ENCODE measurements around the gene MTERF2.

The MTERF2 gene

DNA sequence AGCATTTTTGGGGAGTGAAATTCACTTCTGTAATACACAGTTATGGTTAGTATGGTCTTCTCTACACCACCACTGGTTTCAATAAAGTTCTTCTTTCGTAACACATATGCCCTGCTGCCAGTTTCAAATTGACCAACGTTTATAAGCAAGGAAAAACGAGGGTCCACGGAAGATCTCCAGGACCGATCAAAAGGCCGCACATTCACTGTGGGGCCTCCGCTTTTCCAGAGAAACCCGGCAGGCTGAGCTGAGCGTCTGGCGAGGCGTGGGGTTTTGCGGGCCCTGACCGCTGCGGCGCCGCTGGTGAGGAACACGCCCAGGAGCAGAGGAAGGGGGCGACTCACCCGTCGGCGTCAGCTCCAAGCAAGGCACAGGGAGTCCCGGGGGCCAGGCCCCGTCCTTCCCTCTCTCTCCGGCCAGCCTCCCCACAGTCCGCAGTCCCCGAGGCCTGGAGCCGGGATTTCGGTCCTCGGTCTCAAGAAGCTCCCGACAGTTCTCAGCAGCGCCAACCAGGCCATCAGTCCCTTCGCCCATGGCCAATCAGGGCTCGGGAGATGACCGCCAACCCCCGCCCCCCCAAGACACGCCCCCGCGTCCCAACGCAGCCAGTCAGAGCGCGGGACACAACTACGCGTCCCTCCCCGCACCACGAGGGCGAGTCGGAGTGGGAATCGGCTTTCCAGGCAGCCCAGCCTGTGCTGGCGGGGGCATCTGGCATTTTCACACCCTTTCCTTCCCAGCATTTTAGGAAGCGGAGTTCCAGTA, at the start of gene MTERF2 (continued):
- TF ChIP-seq BCL11A (tag by site-specific recombination; IDR thresholded peaks at IDR 0.05; ENCODE audit: low read depth) (no peak), ZBTB48 (tag by site-specific recombination; IDR thresholded peaks at IDR 0.05) (peak; percentile 61), FEZF1 (tag by site-specific recombination; IDR thresholded peaks at IDR 0.05) (no peak), ZNF76 (tag by site-specific recombination; IDR thresholded peaks at IDR 0.05; ENCODE audit: borderline replicate concordance, low read depth) (no peak), ZNF184 (tag by site-specific recombination; IDR thresholded peaks at IDR 0.05) (no peak), ZNF169 (tag by site-specific recombination; IDR thresholded peaks at IDR 0.05) (no peak), ZNF623 (tag by site-specific recombination; IDR thresholded peaks at IDR 0.05) (no peak), GLI4 (tag by site-specific recombination; IDR thresholded peaks at IDR 0.05) (no peak), ZNF174 (tag by site-specific recombination; IDR thresholded peaks at IDR 0.05) (no peak), ZNF624 (tag by site-specific recombination; IDR thresholded peaks at IDR 0.05) (no peak), ZNF501 (tag by site-specific recombination; IDR thresholded peaks at IDR 0.05) (peak; percentile 87; the same call in 1 of the 2 replicates), ZNF155 (tag by site-specific recombination; IDR thresholded peaks at IDR 0.05) (no peak), SCRT1 (tag by site-specific recombination; IDR thresholded peaks at IDR 0.05; ENCODE audit: borderline replicate concordance) (no peak), ZNF530 (tag by site-specific recombination; IDR thresholded peaks at IDR 0.05; ENCODE audit: low read depth) (no peak), ZFP37 (tag by site-specific recombination; IDR thresholded peaks at IDR 0.05) (peak; percentile 74; the same call in 1 of the 2 replicates), ZNF701 (tag by site-specific recombination; IDR thresholded peaks at IDR 0.05) (no peak), ZNF366 (tag by site-specific recombination; conservative IDR thresholded peaks at IDR 0.05) (peak; percentile 51)
- TF ChIP-seq, protein P1, sequence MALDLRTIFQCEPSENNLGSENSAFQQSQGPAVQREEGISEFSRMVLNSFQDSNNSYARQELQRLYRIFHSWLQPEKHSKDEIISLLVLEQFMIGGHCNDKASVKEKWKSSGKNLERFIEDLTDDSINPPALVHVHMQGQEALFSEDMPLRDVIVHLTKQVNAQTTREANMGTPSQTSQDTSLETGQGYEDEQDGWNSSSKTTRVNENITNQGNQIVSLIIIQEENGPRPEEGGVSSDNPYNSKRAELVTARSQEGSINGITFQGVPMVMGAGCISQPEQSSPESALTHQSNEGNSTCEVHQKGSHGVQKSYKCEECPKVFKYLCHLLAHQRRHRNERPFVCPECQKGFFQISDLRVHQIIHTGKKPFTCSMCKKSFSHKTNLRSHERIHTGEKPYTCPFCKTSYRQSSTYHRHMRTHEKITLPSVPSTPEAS (tag by site-specific recombination; IDR thresholded peaks at IDR 0.05), result no peak
- TF ChIP-seq, protein P2, sequence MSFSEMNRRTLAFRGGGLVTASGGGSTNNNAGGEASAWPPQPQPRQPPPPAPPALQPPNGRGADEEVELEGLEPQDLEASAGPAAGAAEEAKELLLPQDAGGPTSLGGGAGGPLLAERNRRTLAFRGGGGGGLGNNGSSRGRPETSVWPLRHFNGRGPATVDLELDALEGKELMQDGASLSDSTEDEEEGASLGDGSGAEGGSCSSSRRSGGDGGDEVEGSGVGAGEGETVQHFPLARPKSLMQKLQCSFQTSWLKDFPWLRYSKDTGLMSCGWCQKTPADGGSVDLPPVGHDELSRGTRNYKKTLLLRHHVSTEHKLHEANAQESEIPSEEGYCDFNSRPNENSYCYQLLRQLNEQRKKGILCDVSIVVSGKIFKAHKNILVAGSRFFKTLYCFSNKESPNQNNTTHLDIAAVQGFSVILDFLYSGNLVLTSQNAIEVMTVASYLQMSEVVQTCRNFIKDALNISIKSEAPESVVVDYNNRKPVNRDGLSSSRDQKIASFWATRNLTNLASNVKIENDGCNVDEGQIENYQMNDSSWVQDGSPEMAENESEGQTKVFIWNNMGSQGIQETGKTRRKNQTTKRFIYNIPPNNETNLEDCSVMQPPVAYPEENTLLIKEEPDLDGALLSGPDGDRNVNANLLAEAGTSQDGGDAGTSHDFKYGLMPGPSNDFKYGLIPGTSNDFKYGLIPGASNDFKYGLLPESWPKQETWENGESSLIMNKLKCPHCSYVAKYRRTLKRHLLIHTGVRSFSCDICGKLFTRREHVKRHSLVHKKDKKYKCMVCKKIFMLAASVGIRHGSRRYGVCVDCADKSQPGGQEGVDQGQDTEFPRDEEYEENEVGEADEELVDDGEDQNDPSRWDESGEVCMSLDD (tag by site-specific recombination; IDR thresholded peaks at IDR 0.05), result no peak
- TF ChIP-seq, protein P3, sequence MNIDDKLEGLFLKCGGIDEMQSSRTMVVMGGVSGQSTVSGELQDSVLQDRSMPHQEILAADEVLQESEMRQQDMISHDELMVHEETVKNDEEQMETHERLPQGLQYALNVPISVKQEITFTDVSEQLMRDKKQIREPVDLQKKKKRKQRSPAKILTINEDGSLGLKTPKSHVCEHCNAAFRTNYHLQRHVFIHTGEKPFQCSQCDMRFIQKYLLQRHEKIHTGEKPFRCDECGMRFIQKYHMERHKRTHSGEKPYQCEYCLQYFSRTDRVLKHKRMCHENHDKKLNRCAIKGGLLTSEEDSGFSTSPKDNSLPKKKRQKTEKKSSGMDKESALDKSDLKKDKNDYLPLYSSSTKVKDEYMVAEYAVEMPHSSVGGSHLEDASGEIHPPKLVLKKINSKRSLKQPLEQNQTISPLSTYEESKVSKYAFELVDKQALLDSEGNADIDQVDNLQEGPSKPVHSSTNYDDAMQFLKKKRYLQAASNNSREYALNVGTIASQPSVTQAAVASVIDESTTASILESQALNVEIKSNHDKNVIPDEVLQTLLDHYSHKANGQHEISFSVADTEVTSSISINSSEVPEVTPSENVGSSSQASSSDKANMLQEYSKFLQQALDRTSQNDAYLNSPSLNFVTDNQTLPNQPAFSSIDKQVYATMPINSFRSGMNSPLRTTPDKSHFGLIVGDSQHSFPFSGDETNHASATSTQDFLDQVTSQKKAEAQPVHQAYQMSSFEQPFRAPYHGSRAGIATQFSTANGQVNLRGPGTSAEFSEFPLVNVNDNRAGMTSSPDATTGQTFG (tag by site-specific recombination; IDR thresholded peaks at IDR 0.05; ENCODE audit: borderline replicate concordance), result no peak
- TF ChIP-seq, protein P4, sequence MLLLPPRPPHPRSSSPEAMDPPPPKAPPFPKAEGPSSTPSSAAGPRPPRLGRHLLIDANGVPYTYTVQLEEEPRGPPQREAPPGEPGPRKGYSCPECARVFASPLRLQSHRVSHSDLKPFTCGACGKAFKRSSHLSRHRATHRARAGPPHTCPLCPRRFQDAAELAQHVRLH (tag by site-specific recombination; IDR thresholded peaks at IDR 0.05), result 0 out of 2 replicates have a peak, but pooled peaks have one; percentile 44
- TF ChIP-seq, protein P5, sequence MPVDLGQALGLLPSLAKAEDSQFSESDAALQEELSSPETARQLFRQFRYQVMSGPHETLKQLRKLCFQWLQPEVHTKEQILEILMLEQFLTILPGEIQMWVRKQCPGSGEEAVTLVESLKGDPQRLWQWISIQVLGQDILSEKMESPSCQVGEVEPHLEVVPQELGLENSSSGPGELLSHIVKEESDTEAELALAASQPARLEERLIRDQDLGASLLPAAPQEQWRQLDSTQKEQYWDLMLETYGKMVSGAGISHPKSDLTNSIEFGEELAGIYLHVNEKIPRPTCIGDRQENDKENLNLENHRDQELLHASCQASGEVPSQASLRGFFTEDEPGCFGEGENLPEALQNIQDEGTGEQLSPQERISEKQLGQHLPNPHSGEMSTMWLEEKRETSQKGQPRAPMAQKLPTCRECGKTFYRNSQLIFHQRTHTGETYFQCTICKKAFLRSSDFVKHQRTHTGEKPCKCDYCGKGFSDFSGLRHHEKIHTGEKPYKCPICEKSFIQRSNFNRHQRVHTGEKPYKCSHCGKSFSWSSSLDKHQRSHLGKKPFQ (tag by site-specific recombination; IDR thresholded peaks at IDR 0.05), result peak; percentile 88
- TF ChIP-seq, protein P6, sequence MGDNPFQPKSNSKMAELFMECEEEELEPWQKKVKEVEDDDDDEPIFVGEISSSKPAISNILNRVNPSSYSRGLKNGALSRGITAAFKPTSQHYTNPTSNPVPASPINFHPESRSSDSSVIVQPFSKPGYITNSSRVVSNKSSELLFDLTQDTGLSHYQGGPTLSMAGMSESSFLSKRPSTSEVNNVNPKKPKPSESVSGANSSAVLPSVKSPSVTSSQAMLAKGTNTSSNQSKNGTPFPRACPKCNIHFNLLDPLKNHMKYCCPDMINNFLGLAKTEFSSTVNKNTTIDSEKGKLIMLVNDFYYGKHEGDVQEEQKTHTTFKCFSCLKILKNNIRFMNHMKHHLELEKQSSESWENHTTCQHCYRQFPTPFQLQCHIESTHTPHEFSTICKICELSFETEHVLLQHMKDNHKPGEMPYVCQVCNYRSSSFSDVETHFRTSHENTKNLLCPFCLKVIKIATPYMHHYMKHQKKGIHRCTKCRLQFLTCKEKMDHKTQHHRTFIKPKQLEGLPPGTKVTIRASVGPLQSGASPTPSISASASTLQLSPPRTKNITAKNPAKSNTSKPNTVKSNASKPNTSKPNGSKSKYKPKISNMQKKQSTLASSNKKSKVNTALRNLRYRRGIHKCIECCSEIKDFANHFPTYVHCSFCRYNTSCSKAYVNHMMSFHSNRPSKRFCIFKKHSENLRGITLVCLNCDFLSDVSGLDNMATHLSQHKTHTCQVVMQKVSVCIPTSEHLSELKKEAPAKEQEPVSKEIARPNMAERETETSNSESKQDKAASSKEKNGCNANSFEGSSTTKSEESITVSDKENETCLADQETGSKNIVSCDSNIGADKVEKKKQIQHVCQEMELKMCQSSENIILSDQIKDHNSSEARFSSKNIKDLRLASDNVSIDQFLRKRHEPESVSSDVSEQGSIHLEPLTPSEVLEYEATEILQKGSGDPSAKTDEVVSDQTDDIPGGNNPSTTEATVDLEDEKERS (tag by site-specific recombination; IDR thresholded peaks at IDR 0.05), result no peak
- TF ChIP-seq, protein P7, sequence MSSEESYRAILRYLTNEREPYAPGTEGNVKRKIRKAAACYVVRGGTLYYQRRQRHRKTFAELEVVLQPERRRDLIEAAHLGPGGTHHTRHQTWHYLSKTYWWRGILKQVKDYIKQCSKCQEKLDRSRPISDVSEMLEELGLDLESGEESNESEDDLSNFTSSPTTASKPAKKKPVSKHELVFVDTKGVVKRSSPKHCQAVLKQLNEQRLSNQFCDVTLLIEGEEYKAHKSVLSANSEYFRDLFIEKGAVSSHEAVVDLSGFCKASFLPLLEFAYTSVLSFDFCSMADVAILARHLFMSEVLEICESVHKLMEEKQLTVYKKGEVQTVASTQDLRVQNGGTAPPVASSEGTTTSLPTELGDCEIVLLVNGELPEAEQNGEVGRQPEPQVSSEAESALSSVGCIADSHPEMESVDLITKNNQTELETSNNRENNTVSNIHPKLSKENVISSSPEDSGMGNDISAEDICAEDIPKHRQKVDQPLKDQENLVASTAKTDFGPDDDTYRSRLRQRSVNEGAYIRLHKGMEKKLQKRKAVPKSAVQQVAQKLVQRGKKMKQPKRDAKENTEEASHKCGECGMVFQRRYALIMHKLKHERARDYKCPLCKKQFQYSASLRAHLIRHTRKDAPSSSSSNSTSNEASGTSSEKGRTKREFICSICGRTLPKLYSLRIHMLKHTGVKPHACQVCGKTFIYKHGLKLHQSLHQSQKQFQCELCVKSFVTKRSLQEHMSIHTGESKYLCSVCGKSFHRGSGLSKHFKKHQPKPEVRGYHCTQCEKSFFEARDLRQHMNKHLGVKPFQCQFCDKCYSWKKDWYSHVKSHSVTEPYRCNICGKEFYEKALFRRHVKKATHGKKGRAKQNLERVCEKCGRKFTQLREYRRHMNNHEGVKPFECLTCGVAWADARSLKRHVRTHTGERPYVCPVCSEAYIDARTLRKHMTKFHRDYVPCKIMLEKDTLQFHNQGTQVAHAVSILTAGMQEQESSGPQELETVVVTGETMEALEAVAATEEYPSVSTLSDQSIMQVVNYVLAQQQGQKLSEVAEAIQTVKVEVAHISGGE (tag by site-specific recombination; conservative IDR thresholded peaks at IDR 0.05; ENCODE audit: low read depth), result 0 out of 2 replicates have a peak, but pooled peaks have one; percentile 13

All from HEK293 (cell line).